ENCODE results near the gene HLA-A.

GRCh38 chr6:29935273-29935955, 6.9 kb upstream of the HLA-A start:
- TF ChIP-seq CTCF (IDR thresholded peaks at IDR 0.05) = no peak
- no peak for TF ChIP-seq POLR2A (IDR thresholded peaks at IDR 0.05)
- no peak for TF ChIP-seq EP300 (IDR thresholded peaks at IDR 0.05)
